ENCODE data around the gene TRPC4AP.

DNA sequence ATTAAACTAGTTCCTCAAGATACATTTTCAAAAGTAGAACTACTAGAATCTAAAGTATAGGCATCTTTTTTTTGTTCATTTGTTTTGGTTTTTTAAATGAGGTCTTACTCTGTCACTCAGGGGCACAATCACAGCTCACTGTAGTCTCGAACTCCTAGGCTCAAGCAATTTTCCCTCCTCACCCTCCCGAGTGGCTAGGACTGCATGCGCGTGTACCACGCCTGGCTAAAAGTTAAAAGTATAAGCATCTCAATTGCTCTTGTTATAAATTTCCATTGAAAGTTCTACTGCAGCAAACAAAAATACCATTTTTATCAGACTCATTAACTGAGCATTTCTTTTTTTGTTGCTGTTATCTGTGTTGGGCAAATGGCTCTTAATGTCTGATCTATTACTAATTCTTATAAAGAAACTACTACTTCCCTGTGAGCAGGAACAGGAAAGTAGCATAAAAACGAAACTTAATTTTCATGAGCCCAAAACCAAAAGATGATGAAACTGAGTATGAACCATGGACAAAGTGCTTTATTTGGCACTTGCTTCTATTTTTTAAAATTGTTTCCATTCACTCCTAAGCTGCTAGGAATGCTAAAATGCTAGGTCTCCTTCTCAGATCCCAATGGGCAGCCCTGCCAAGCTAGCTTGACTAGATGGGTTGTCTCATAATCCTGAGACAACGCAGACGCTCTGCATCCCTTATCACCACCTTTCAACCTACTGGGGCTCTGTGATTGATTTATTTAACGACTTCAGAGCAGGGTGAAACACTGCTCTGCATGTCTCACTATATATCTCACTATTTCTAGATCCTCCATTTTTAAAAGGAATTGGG is 36.9 kb downstream of the TRPC4AP start:
- TF ChIP-seq, protein P1, sequence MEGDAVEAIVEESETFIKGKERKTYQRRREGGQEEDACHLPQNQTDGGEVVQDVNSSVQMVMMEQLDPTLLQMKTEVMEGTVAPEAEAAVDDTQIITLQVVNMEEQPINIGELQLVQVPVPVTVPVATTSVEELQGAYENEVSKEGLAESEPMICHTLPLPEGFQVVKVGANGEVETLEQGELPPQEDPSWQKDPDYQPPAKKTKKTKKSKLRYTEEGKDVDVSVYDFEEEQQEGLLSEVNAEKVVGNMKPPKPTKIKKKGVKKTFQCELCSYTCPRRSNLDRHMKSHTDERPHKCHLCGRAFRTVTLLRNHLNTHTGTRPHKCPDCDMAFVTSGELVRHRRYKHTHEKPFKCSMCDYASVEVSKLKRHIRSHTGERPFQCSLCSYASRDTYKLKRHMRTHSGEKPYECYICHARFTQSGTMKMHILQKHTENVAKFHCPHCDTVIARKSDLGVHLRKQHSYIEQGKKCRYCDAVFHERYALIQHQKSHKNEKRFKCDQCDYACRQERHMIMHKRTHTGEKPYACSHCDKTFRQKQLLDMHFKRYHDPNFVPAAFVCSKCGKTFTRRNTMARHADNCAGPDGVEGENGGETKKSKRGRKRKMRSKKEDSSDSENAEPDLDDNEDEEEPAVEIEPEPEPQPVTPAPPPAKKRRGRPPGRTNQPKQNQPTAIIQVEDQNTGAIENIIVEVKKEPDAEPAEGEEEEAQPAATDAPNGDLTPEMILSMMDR (IDR thresholded peaks at IDR 0.05): no peak
- TF ChIP-seq POLR2AphosphoS5 (IDR thresholded peaks at IDR 0.05): no peak
- no peak for TF ChIP-seq POLR2A (IDR thresholded peaks at IDR 0.05)

Data from suprapubic skin (tissue), 4 donors.